NCI-H526 treated with DMSO at 0.1 percent for 48 hours (cell line): Measurements from ENCODE around the gene ATP6V1G2.
"Not testable (repeated sequence)": the region's sequence is repeated elsewhere in the genome, so short reads cannot be mapped to it uniquely, and the experiment has no call there.

Source experiments
- DNase-seq: peaks from one replicate; lab custom pipeline; 2025; lab: John Stamatoyannopoulos, UW

ATP6V1G2 gene

GRCh38 chr6:31528821-31529328, 17.5 kb downstream of the ATP6V1G2 start, which contains the start of gene MCCD1:
MCCD1 (plus strand) TSS chr6:31528962; CDS start chr6:31529015, 53 bp downstream.
- DNase-seq: no peak

GRCh38 chr6:31528307-31528777, 18.1 kb downstream of the ATP6V1G2 start:
- DNase-seq: no peak

GRCh38 chr6:31525932-31526591, 20.3 kb downstream of the ATP6V1G2 start:
- DNase-seq: no peak

- no peak for DNase-seq
Measured at GRCh38 chr6:31525553-31525931, 20.9 kb downstream of the ATP6V1G2 start.

- DNase-seq: no peak
Measured at GRCh38 chr6:31521835-31522234, 24.6 kb downstream of the ATP6V1G2 start.

GRCh38 chr6:31513456-31514165, 32.8 kb downstream of the ATP6V1G2 start:
- DNase-seq: no peak

- no peak for DNase-seq
Measured at GRCh38 chr6:31510007-31510406, 36.4 kb downstream of the ATP6V1G2 start.

GRCh38 chr6:31509036-31509435, 37.4 kb downstream of the ATP6V1G2 start:
- DNase-seq: not testable (repeated sequence)

- no peak for DNase-seq
Measured at GRCh38 chr6:31502586-31502985, 43.8 kb downstream of the ATP6V1G2 start.

- DNase-seq: not testable (repeated sequence)
Measured at GRCh38 chr6:31499648-31500047, 46.8 kb downstream of the ATP6V1G2 start.

- no peak for DNase-seq
Measured at GRCh38 chr6:31498748-31499147, 47.7 kb downstream of the ATP6V1G2 start.

- DNase-seq: peak; percentile 69
Measured at GRCh38 chr6:31497531-31498476, 48.6 kb downstream of the ATP6V1G2 start, which contains the start of gene MICB. MICB (plus strand) TSS chr6:31498145; CDS start chr6:31498194, 49 bp downstream.

- not testable (repeated sequence) for DNase-seq
Measured at GRCh38 chr6:31496826-31497225, 49.6 kb downstream of the ATP6V1G2 start.

GRCh38 chr6:31495580-31495979, 50.8 kb downstream of the ATP6V1G2 start:
- DNase-seq: no peak
